Bronchial epithelial cell (primary cell): Measurements from ENCODE around the gene SEMA3A. TPM values are rescaled to one million over a fixed set of nuclear protein-coding genes. Genes with fewer than 3 reads are reported as not detected.

Source experiments
- DNase-seq: peaks from one replicate; pipeline ENCODE4 v3.0.0-alpha.2; 2010; ENCODE audit warnings: low read depth
- FAIRE-seq: peaks from 2 replicates; lab custom pipeline; 2011; peaks lifted over from hg19 to GRCh38; lab: Jason Lieb, UNC
- H3K27me3 ChIP-seq: 2 replicates; pipeline ENCODE4 v1.5.1; 2011; ENCODE audit warnings: low read length; ENCODE audit not compliant: control insufficient read depth, insufficient read depth
- H3K36me3 ChIP-seq: 2 replicates; pipeline ENCODE4 v1.5.1; 2011; ENCODE audit warnings: low read length; ENCODE audit not compliant: control insufficient read depth, insufficient read depth
- H3K4me3 ChIP-seq: 2 replicates; pipeline ENCODE4 v1.5.1; 2011; ENCODE audit warnings: mild to moderate bottlenecking, low read depth, low read length, control low read depth
- total RNA-seq: library from RNA; depleted of rRNA; stranded (reverse); fragments of >200 nt; gene quantifications from 2 replicates; pipeline ENCODE4 v1.2.1, GENCODE V29; 2014
- TF ChIP-seq, protein P1 (sequence below): IDR thresholded peaks from 2 replicates; pipeline ENCODE4 v1.5.1; 2011; ENCODE audit warnings: mild to moderate bottlenecking, moderate library complexity, low read length, control low read depth, inconsistent platforms; ENCODE audit not compliant: insufficient read depth, severe bottlenecking

The SEMA3A gene
- total RNA-seq, 1 donor from 2014 or later: 57.7 TPM

DNA sequence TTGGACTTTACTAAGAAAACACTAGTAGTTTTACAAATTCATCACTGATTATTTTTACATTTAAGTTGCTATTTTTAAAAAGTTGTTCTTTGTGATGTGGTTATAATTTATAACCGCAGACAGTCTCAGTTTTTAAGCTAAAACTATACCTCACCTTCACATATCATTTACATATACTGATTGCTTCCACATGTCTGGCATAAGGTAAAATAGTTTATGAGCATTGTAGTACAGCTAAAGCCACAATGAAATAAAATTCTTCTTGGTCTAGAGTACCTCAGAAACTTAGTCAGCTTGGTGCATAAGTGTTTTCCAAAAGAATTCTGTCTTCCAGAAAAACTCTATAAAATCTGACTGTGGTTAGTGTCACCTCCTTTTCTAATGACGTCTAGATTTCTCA, 13.0 kb downstream of the SEMA3A start:
- FAIRE-seq (no peak), DNase-seq (no peak)
- Histone ChIP-seq H3K36me3 (no peaks in the 10 kb centered on the region), H3K27me3 (no peaks in the 10 kb centered on the region), H3K4me3 (no peak overlapping the region)
- TF ChIP-seq, protein P1, sequence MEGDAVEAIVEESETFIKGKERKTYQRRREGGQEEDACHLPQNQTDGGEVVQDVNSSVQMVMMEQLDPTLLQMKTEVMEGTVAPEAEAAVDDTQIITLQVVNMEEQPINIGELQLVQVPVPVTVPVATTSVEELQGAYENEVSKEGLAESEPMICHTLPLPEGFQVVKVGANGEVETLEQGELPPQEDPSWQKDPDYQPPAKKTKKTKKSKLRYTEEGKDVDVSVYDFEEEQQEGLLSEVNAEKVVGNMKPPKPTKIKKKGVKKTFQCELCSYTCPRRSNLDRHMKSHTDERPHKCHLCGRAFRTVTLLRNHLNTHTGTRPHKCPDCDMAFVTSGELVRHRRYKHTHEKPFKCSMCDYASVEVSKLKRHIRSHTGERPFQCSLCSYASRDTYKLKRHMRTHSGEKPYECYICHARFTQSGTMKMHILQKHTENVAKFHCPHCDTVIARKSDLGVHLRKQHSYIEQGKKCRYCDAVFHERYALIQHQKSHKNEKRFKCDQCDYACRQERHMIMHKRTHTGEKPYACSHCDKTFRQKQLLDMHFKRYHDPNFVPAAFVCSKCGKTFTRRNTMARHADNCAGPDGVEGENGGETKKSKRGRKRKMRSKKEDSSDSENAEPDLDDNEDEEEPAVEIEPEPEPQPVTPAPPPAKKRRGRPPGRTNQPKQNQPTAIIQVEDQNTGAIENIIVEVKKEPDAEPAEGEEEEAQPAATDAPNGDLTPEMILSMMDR: no peak

DNA sequence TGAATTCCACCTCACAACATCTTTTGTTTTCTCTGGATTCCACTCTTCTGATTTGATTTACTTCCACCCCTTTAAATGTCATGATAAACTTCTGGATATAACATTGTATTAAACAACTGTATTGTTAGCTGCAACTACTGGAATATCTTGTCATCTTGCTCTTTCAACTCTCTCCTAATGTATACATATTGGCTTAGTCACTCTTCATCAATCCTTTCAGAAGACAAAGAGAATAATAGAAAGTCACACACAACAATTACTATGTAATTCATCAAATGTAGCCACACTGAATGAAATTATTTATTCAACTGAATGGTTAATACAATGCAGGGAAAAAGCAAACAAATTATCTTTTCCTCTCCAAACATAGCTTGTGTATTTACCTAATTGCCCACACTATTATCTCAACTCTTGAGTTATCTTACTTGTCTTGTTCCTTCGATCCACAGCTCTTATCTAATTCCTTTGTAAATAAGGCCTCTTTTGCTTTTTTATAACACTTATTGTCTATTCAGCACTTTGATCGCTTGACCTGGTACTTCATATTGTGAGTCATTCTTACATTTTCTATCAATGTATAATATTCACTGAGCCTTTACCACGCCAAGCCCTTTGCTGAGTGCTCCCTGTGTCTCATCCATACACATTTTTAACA, 16.7 kb downstream of the SEMA3A start:
- no peaks in the 10 kb centered on the region for H3K36me3 ChIP-seq
- no peaks in the 10 kb centered on the region for H3K27me3 ChIP-seq
- DNase-seq (peak; percentile 70), FAIRE-seq (no peak)
- TF ChIP-seq, protein P1: no peak
- H3K4me3 ChIP-seq: no peak overlapping the region

DNA sequence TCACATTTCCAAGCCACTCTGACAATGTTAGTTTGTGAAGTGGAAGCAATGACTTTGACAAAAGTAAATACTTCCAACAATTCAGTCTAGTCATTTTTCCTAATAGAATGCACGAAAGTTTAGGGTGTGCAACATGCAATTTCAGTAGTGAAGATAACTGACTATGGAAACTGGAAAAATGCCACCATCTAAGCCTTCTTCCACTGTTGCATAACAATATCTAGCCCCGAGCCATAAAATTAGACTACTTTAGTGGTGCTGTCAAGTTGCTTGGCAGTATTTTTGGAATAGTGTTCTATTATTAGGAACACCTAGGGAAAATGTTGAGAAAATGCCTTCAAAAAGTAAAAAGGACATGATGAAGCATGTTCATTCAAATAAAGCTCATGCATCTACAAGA, 17.9 kb downstream of the SEMA3A start:
- no peaks in the 10 kb centered on the region for H3K27me3 ChIP-seq
- DNase-seq (peak; percentile 64), FAIRE-seq (no peak)
- no peaks in the 10 kb centered on the region for H3K36me3 ChIP-seq
- TF ChIP-seq, protein P1: no peak
- H3K4me3 ChIP-seq: no peak overlapping the region

DNA sequence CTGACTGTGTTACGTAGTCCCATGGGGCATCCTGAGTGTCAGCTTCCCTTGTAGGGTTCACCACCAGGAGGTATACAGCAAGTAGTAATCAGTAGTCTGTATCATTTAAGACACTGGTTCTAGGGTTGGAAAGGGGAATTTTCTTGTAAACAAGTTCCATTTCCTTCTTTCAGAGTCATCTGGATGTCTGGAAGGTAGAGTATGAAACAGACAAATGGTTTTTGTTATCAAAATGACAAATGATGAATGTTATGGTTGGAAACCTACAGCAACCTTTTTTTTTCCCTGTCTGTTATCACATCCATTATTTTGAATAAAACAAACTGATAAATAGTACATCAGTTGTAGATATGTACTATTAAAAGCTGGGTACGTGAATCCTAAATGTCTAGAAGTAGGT, 19.1 kb downstream of the SEMA3A start:
- TF ChIP-seq, protein P1: no peak
- Histone ChIP-seq H3K36me3 (no peaks in the 10 kb centered on the region), H3K27me3 (no peaks in the 10 kb centered on the region), H3K4me3 (no peak overlapping the region)
- DNase-seq (no peak), FAIRE-seq (no peak)

DNA sequence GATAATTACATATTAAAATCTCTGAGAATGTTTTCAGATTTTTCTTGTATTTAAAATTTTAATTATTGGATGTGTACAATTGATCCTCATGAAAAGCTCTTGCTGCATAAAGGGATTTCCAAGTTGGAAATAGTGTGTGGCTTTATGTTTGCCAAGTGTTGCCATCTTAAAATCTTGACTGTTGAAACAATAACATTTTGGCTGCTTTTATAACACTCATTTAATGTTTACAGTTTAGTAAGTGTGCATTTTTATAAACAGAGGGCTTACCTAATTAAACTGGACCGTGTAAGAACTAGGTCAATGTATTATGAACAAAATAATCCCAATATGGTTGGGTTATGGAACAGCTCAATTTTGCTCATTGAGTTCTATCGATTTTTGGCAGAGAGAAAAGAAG, 23.9 kb downstream of the SEMA3A start:
- no peak for FAIRE-seq
- no peaks in the 10 kb centered on the region for H3K27me3 ChIP-seq
- DNase-seq: no peak
- H3K4me3 ChIP-seq: no peak overlapping the region
- TF ChIP-seq, protein P1: no peak
- H3K36me3 ChIP-seq: no peaks in the 10 kb centered on the region

DNA sequence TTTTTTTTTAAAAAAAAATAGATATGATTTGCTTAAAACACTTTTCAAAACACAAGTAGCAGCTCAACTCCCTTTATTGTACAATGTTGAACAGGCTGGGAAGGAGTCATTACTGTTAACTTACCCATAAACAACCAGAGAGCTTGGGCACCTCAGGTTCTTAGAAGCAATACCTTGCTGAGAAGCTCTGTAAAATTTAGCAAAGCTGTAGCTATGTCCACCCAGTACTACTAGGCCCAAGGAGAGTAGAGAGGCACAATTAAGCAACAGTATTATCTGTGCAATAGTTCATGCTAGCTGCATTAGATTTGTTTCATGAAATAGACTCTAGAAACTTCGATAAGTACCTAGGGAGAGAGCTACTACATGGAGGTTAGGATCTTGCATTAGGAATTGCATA, 32.0 kb downstream of the SEMA3A start:
- no peak for FAIRE-seq
- no peak for DNase-seq
- Histone ChIP-seq H3K36me3 (no peaks in the 10 kb centered on the region), H3K4me3 (no peak overlapping the region), H3K27me3 (no peaks in the 10 kb centered on the region)
- TF ChIP-seq, protein P1: no peak
